NCI-H2171 treated with DMSO at 0.1 percent for 48 hours (cell line): ENCODE results near the gene COL6A2.

ENCODE experiments used
- DNase-seq: peaks from one replicate; lab custom pipeline; 2025; lab: John Stamatoyannopoulos, UW

Gene COL6A2

DNA sequence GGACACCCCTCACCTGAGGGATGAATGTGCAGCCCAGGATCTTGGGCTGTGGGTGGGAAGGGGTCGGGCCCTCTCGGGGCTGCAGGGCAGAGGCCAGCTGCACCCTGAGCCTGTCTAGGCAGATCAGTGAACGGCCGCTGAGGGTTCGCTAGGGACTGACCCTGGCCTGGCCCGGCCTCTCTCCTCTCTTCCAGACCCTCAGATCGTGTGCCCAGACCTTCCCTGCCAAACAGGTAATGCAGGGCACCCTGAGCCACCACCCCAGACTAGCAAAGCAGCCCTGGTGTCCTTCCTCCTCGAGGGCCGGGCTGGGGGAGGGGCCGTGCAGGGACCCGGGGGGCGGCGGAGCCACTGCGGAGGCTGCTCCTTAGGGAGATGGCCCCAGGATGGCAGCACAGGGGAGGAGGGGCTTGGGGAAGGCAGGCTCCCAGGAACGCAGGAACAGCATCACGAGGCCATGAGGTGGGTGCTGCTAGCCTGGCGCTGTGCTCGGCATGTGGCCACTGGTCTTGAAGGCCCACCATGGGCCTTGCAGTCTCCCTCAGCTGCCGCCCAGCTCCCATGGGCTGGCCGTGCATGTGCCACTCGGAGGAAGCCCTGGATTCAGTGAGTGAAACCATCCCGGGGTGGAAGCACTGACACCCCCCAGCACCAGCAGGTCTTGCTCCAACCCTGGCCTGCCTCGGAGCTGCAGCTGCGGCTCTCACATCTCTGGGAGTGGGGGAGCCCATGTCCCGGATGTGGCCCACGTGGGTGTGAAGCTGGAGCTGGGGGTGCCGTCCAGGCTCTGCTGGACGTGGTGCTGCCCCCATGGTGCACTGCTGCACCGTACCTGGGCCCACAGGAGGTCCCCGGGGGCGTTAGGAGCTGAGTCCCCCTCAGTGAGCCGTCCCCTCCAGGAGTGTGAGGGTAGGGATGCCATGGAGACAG lies 28.7 kb downstream of the COL6A2 start:
- no peak for DNase-seq

DNA sequence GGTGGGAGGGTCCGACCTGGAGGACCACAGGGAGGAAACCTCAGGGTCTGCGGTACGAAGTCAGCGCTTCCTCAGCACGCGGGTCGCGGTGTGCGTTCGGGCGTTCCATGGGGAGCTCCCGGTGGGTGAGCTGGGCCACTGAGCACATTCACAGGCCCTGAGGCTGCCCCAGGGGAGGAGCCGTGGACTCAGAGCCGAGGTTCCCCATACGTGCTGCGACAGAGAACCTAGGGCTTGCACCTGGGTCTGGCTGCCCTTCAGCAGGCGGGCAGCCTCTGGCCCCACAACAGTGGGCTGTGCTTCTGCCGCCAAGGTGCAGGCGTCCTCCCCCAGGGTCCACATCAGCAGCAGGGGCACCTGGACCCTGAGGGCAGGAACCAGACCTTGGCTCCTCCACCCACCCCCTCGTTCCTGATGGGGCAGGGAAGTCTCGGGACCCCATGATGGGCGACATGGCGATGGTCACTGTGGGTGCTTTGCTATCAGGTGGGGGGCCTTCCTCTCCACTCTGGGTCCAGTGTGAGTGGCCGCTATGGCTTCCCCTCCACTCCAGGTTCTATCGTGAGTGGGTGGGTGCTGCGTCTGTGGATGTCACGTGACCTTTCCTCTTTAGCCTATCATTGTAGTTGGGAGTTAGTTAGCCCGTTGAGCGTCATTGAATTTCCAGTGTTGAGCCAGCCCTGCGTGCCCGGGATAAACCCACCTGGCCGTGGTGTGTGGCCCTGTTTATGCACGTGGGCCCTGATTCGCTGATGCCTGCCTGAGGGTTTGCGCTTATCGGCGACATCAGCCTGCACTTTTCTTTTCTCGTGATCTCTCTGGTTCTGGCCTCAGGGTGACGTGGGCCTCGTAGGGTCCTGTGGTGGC lies 29.6 kb downstream of the COL6A2 start:
- DNase-seq, result no peak

DNA sequence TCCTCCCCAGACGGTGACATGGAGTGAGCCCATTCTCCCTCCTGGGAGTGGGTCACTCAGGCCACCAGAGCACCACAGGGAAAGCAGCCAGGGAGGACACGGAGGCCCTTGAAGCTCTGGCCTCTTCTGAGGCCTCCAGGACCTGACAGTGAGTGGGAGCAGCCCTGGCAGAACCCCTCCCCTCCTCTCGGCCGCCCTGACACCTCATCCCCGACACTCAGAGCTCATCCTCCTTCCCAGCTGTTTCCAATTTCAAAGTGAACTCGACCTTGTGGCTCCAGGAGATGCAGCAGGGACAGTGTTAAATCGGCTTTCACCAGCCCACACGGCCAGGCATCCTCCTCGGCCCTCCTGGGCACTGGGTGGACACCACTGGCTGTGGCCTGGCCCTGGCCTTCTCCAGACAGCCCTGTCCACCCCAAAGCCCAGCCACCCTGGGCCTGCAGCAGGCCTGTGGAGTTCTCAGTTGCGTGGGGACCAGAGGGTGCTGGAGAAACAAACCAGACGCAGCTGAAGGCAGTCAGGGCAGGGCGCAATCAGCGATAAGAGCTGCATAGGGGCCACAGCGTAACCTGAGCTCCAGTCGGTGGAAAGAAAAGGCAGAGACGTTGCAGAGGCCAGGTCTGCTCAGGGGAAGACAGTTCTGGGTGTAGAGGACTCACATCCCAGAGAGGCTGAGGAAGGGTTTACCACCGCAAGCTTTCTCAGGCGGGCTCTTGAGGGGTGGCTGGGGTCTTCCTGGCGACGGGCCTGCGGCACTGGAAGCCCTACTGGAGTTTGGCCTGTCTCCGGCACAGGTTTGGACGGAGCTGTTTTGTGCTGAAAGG lies 30.4 kb downstream of the COL6A2 start:
- DNase-seq, result no peak

DNA sequence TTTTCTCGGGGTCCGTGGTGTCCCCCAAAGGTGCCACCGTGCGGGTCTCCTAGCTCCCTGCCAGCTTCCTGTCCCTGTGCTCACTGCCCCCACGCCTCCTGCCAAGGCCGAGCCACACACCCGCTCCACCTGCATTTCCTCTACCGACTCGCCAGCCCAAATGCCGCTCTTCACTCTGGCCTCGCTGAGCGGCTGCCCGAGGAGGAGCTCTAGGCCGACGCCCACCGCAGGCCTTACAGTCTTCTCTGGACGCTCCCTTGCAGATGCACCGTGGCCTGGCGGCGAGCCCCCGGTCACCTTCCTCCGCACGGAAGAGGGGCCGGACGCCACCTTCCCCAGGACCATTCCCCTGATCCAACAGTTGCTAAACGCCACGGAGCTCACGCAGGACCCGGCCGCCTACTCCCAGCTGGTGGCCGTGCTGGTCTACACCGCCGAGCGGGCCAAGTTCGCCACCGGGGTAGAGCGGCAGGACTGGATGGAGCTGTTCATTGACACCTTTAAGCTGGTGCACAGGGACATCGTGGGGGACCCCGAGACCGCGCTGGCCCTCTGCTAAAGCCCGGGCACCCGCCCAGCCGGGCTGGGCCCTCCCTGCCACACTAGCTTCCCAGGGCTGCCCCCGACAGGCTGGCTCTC lies 31.1 kb downstream of the COL6A2 start:
- DNase-seq, result no peak

DNA sequence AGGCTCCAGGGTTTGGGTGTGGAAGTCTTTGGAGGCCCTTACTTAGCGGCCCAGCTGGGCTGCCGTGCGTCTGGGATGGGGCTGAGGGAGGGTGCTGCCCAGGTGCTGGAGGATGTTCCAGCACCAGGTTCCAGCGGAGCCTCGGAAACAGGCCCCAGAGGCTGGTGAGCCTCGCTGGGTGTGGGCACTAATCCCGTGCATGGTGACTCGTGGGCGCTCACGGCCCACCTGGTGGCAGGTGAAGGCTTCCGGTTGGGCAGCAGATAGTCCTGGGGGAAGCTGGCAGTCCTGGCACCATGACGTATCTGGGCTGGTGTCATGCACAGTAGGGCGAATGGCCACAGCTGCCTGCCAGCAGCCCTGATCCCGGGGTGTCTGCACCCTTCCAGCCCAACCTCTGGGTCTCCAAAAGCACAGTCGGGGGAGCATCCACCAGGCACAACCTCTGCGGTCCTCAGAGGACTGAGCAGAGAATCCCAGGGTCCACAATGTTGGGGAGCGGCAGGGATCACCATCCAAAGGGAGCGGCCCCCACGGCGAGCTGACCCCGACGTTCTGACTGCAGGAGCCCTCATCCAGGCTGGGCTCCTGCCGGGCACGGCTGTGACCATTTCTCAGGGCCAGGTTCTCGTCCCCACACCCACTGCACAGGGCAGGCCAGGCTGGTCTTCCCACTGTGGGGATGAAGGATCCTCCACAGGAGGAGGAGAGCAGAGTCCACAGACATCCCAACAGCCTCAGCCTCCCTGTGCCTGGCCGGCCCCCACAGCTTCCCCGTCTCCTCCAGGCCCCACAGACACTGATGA lies 32.1 kb downstream of the COL6A2 start:
- no peak for DNase-seq

DNA sequence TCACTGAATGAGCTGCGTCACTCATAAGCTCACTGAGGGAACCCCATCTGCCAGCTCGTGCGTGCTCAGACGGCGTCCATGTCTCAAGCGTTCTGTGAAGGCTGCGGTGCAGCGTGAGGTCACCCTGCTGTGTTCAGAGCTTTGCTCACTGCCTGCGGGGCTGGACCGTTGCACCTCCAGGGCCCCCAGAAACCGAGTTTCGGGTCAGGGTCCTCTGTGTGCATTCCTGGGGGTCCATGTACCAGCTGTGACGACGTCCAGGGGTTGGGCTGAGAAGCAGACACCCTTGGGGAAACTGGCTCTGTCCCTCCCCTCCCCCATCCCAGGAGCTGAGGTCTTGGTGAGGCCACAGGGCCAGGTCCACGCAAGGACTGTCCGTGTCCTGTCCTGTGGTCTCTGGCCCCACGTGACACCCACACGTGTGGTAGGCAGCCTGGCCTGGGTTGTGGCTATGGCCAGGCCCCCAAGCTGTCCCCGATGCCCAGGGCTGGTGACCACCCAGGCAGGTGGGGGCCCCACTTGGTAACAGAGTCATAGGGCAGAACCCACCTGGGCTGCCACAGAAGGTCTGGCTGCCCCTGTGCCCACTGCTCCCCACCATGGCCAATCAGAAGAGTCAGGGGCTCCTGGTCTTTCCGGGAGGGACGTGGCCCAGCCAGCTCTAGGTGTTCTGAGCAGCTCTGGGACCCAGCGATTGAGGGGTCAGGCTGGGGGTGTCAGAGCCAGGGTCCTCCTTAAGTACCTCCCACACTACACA lies 33.1 kb downstream of the COL6A2 start:
- no peak for DNase-seq

DNA sequence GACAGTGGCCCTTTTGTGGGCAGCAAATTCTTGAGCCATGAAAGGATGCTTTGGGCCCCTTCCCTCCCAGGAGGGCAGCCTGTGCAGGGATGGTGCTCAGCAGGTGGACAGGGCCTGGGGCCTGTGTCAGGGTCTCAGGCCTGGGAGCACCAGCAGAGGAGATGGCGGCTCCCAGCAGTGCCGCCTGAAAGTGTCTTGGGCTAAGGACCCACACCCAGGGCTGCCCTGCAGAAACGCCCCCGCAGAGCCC lies 33.6 kb downstream of the COL6A2 start:
- no peak for DNase-seq

DNA sequence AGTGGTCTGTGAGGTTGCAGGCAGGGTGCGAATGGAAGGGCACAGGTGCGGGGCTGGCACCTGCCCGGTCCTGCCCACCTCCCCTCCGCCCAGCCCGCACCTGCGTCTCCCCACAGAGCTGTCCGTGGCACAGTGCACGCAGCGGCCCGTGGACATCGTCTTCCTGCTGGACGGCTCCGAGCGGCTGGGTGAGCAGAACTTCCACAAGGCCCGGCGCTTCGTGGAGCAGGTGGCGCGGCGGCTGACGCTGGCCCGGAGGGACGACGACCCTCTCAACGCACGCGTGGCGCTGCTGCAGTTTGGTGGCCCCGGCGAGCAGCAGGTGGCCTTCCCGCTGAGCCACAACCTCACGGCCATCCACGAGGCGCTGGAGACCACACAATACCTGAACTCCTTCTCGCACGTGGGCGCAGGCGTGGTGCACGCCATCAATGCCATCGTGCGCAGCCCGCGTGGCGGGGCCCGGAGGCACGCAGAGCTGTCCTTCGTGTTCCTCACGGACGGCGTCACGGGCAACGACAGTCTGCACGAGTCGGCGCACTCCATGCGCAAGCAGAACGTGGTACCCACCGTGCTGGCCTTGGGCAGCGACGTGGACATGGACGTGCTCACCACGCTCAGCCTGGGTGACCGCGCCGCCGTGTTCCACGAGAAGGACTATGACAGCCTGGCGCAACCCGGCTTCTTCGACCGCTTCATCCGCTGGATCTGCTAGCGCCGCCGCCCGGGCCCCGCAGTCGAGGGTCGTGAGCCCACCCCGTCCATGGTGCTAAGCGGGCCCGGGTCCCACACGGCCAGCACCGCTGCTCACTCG lies 34.1 kb downstream of the COL6A2 start:
- no peak for DNase-seq

DNA sequence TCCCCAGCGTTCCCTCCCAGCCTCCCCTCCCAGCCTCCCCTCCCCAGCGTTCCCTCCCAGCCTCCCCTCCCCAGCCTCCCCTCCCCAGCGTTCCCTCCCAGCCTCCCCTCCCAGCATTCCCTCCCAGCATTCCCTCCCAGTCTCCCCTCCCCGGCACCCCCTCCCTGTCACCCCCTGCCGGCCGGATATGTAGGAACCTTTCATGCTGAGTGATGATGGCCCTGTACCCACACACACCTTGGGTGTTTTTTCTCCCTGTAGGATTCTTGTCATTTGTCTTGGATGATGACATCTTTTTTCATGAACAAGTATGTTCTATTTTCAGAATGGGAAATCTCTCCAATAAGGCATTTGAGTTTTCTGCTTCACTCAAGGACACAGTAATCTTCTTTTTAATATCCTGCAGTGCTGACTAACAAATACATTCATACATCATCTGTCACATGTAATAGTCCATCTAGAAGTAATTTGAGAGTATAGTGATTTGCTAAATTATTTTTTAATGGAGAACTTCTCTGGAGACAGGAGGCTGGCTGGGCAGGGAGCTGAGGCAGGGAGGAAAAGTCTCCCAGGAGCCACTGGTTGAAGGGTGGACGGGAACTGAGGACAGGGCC lies 38.0 kb downstream of the COL6A2 start:
- DNase-seq, result no peak

DNA sequence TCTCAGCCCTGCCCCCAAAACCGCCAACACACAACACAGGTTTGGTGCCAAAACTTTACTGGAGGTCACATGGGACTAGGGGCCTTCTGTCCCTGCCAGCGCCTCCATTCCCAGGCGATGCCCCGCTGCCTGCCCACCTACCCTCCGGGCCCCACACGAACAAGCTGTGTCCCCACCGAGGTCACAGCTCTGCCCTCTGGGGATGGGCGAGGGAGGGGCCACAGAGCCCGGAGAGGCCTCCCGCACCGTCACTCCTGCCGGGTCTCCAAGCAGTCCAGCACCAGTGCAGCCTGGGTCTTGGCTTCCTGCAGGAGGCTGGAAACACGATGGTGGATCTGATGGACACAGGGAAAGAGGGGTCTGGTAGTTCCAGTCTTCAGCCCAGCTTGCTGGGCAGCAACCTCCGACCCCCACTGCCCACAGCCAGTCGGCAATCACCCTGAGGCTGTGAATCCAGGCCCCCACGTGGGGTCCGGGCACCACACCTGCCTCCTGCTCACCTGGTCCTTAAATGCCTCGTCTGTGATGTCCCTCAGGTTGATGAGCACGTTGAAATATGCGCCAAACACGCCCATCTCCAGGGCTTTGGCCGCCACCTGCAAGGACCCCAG lies 38.9 kb downstream of the COL6A2 start:
- no peak for DNase-seq

DNA sequence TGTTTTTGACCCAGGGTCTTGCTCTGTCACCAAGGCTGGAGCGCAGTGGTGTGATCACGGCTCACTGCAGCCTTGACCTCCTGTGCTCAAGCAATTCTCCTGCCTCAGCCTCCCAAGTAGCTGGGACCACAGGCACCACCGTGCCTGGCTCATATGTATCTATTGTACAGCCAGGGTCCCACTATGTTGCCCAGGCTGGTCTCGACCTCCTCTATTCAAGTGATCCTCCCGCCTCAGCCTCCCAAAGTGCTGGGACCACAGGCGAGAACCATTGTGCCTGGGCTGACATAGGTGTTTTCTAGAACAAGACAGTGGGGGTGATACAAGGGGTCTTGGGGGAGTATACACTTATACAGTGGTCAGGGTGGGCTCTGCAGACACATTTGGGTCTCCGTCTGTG lies 40.0 kb downstream of the COL6A2 start:
- DNase-seq, result no peak

DNA sequence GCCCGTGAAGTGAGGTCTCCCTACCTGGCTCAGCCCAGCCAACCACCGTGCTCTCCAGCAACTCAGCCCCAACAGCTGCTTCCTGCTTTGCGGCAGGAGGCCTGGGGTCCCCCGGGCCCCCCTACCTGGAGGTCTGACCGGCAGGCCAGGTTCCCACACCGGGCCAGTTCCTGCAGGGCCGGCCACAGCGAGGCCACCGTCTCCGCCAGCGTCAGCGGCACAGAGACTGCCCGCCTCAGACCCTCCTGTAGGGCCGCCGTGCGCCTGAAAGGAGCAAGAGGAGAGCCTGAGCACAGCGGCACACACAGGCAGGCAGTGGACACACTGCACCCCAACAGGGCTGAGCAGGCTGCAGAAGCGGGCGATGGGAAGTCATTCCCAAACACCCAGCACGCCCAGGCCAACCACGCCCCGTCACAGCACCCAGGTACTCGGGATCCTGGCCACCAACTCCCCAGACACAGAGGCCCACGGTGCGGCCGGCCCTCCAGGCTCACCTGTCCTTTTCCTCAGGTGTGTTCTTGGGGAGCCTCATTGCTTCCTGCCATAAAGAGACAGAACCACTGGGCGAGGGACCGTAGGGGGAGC lies 40.6 kb downstream of the COL6A2 start:
- no peak for DNase-seq

DNA sequence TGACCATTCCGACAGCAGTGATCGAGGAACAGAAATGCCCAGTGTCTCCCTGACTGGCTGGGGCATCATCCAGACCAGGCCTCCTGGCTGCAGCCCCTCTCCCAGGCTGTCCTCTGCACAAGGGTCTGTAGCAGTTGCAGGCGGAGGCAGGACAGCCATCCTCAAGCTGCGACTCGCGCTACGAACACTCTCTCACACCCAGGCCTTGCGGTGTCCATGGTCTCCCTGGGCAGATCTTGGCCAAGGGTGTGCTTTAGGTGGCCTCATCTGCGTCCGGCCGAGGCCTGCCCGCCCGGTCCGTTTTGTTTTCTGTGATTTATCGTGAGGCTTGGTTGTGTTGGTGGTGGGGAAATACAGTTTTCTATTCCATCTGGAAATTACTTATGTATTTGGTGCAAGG lies 41.8 kb downstream of the COL6A2 start:
- no peak for DNase-seq

DNA sequence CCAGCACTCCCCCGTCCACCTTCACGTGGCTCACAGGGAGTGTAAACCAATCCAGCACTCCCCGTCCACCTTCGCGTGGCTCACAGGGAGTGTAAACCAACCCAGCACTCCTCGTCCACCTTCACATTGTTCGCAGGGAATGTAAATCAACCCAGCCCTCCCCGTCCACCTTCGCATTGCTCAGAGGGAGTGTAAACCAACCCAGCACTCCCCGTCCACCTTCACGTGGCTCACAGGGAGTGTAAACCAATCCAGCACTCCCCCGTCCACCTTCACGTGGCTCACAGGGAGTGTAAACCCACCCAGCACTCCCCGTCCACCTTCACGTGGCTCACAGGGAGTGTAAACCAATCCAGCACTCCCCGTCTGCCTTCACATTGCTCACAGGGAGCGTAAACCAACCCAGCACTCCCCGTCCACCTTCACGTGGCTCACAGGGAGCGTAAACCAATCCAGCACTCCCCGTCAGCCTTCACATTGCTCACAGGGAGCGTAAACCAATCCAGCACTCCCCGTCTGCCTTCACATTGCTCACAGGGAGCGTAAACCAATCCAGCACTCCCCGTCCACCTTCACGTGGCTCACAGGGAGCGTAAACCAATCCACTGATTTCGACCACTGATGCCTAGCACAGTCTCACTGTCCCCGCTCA lies 42.6 kb downstream of the COL6A2 start:
- peak; percentile 80 for DNase-seq

DNA sequence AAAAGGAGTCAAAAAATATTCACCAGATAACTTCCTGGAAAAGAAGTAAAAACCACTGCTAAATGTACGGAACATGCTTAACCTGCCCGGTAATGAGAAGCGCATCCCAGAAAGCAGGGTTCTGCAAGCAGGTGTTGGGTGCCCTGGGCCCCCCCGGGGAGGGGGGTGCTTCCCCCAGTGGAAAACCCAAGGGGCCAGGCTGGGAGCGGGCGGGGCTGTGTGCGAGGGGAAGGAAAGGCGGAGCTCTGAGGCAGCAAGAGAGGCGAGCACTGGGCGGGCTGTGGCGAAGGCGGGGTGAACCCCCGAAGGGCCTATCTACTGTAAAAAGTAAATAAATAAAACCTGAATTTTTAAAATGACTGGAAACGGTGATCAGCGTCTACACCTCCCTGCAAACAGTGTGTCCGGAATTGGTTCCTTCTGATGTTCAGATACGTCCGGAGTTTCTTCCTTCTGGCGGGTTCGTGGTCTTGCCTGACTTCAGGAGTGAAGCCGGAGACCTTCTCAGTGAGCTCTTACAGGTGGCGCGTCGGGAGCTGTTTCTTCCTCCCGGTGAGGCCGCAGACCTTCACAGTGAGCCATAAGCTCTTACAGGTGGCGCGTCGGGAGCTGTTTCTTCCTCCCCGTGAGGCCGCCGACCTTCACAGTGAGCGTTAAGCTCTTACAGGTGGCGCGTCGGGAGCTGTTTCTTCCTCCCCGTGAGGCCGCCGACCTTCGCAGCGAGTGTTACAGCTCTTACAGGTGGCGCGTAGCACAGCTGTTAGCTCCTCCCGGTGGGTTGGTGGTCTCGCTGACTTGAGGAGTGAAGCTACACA lies 44.1 kb downstream of the COL6A2 start:
- DNase-seq, result no peak

DNA sequence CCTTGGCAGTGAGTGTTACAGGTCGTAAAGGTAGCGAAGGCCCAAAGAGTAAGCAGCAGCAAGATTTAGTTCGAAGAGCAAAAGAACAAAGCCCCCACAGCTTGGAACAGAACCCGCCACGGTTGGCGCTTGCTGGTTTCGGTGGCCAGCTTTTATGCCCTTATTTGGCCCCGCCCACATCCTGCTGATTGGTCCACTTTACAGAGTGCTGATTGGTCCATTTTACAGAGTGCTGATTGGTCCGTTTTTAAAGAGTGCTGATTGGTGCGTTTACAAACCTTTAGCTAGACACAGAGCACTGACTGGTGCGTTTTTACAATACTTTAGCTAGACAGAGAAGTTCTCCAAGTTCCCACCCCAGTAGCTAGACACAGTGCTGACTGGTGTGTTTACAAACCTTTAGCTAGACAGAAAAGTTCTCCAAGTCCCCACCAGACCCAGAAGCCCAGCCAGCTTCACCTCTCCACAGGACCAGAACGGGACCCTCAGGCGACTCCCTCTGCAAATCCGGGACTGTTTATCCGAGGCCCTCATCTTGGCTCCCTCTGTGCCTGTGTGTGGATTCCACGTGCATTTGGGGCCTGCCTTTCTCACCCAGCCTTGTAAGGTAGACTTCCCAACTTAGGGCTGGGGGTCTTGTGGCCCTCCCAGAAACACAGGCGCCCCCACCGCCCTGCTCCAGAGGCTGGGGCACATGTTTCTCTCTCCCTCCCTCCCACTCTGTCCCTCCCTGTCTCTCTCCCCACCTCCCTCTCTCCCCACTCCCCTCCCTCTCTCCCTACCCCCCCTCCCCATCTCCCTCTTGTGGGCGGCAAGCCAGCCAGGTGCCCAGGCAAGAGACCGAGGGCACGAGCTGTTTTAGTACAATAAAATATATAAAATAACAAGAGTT lies 44.9 kb downstream of the COL6A2 start:
- DNase-seq, result no peak
